ENCODE results near the gene B3GALT6.

Gene B3GALT6

DNA sequence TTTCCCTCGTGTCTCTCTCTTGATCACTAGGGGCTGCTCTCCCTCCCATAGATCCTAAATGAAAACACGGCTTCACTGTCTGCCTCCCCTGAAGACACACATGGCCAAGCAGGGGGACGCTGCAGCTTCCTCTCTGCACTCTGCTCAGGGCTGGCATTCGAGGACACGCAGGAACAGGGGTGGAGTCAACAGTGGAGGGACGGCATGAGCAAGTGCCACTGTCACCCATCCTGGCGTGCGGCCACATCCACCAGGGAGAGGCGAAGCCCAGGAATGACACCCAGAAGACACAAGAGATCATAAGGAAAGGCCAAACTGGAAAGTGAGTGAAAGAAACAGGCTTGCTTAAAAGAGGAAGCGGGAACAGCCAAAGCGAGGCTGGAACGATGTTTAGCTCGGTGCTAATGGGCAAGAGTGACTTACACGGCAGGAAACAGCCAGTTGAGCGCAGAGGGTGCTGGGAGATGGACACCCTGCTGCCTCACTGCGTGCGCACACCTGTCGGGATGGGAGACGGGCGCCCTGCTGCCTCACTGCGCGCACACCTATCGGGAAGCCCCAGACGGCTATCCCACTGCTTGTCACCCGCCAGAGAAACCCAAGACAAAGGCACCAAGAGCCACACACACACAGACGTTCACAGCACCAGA lies 28.0 kb downstream of the B3GALT6 start:
- DNase-seq (ENCODE audit: low read depth in 1 of 2, low spot score in 1 of 2), result no peak

DNA sequence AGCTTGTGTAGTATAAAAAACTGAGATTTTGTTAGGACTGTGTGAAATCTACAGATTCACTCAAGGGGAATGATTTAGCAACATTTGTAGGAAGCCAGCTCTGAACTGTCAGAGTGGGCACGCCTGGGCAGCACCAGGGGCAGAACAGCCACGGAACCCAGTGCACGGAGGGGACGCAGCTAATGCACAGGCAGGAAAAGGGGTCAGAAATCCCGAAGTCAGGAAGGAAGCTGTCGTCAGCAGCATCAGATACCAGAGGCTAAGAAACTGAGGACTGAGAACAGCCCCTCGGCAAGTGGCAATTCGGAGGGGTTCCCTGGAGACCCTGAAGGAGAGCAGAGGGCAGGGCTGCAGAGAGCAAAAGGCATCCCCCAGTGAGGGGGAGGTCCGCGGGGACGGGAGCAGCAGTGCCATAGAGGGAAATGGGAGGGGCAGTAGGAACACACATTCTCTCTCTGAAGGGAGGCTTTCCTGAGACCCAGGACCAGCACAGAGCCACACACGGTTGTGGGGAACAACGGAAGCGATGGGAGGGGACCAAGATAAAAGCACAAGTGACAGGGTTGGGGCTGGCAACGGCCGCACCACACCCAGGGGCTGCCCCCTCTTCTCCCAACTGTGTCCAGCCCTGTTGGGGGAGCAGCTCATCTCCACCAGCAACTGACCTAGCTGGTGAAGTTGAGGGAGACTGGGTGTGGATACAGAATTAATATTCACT lies 29.0 kb downstream of the B3GALT6 start:
- no peak for DNase-seq (ENCODE audit: low read depth in 1 of 2, low spot score in 1 of 2)

DNA sequence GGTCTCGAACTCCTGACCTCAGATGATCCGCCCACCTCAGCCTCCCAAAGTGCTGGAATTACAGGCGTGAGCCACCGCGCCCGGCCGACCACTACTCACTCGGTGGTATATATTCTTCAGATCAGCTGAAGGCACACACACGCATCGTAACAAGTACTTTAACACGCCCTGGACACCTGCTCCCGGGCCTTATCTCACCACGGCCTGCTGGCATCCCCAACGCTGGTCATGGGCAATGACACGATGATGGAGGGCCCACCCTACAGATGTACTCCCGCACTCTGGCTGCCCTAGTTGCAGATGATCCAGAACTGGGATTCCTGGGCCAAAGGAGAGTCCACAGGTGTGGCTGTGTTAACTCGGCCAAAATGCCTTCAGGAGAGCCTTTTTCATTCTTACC lies 30.0 kb downstream of the B3GALT6 start:
- no peak for DNase-seq (ENCODE audit: low read depth in 1 of 2, low spot score in 1 of 2)

DNA sequence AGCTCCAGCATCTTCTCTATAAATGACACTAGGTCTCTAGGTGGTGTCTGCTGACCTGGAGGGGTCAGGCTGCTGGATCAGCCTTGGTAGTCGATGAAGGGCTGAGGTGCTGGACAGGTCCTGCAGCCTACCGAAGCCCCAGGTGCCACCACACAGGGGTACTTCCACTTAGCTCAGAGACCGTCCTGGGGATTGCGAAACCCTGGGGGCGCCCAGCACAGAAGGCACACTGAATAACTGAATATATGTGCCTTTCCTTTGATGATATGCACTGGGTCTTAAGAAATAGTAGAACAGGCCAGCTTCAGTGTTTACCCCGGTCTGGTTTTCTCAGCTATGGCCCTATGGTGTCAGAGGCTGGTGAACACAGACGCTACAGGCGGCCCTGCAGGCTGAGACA lies 30.7 kb downstream of the B3GALT6 start:
- no peak for DNase-seq (ENCODE audit: low read depth in 1 of 2, low spot score in 1 of 2)

DNA sequence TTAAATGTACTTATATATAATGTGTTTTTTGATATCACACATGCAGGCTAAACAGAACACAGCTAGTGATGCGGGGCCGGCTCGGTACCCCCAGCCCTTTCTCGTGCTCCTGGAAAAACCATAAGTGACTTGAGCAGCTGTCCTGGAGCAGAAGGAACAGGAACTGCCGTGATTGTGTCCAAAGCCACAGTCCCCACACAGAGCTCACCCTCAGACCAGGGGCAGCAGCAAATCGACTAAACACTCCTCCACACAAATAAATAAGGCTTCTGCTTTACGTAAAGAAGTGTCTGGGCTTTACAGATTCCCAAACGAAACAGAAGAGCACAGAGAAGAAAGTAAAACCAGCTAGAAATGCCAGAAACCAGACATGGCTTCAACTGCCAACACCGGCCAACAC lies 32.0 kb downstream of the B3GALT6 start:
- DNase-seq (ENCODE audit: low read depth in 1 of 2, low spot score in 1 of 2), result no peak

DNA sequence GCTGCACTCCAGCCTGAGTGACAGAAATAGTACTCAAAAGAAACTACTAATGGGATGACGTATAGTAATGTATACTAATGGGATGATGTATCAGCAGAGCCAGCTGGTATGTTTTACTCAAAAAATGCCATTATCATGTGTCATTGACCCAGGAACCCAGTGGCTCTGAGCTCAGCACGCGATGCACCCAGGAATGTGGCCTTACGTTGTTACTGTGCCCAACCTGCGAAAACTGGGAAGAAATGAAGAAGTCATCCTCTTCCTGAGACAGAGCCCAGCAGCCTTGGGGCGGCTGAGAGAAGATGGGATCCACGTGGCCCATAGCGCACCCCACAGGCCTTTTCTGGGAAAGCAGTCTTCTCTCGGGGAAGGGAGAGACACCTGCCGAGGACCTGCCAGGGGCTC lies 32.8 kb downstream of the B3GALT6 start:
- no peak for DNase-seq (ENCODE audit: low read depth in 1 of 2, low spot score in 1 of 2)

DNA sequence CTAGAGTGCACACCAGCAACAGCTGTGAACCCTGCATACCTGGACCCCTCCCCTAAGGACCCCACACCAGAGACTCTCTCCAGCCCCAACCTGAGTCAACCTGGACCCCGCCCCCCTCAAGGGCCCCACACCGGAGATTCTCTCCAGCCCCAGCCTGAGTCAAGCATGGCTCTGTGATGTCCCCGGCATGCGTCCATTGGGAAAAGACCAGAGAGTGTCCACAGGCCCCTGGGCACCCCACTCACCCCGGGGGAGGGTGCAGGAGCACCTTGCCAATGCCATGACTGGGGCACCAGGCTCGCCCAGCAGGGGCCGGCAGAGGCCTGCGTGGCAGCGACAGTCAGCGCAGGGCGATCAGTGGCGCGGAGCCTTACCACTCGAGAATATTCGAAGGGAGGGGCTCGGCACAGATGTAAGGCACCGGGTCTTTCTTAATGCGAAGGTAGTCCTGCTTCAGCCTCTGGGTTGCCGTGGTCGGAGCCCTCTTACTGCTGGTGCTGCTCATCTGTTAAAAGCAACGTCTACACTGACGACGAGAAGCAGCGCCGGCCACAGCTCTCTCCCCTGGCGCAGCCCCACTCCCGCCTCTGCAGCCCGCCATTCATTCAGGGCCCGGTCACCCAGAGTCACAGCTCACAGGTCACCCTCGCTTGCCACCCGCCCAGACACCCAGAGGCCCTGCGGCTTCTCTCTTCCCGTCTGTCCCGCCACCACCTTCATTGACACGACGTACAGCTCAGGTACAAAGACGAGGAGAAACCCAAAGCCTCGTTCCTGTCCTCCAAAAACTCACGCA lies 35.6 kb downstream of the B3GALT6 start:
- no peak for DNase-seq (ENCODE audit: low read depth in 1 of 2, low spot score in 1 of 2)

DNA sequence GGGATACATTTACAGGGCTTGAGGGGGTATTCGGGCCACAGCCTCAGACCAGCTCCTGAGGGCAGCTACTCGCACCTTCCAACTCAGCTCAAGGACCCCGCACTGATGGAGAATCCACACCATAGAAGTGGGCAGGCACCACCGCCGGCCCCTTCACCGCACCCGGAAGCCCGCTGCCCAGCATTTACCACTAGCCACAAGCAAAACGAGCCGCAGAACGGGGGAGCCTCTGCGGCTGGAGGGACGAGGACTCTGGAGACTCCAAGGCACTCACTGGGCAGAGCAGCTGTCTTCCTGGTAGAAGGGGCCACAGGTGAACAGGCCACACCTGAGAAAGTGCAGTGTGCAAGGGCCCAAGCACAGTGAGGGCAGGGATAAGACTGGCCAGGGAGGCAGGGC lies 36.2 kb downstream of the B3GALT6 start:
- no peak for DNase-seq (ENCODE audit: low read depth in 1 of 2, low spot score in 1 of 2)

DNA sequence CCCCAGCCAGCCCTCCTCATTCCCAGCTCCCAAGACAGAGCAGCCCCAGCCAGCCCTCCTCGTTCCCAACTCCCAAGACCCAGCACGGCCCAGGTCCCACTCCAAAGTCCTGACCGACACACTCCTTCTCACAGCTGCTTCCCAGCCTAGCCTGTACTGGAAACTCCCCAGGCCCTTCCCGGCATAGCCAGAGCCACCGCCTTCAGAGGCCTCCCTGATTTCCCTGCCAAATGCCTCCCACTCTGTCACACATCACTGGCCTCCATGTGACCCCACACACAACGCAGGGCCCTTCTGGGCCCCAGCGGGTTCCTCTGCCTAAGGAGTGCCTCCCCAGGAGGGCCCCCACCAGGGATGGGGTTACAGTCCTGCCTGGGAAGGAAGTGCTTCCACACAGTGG lies 38.8 kb downstream of the B3GALT6 start:
- no peak for DNase-seq (ENCODE audit: low read depth in 1 of 2, low spot score in 1 of 2)

DNA sequence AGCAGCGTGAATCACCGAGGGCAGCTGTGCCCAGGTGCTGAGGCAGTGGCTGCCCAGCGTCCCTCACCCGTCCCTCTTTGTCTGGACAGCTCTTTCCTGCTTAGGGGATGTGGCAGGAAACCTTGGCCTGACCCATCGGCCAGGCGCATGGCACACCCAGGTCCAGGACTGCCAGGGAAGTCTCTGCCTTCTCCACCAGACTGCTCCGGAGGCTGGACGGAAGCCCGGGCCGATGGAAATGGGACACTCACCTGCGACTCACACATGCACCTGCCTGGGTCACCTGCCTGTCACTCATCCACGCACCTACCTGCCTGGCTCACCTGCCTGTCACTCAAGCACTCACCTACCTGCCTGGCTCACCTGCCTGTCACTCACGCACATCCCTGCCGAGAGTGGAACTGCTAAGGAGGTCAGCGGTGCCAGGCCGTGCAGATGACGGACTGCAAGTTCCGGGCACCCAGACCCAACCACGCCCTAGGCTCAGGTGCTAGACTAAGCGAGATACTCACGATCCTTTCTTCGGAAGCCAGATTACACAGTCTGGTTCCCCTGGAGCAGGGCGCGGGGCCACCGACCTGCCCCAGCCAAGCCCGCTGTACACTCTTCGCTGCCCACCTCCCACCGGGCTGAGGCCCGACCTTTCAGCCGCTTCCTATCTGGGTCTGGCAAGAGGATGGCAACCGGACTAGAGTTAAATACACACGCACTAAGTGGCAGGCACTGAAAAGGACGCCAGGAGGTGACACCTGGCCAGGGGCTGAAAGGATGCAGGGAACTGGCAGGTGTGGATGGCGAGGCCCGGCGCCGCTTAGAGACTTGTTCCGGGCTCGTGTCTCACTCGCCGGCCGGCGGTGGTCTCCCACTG lies 40.5 kb downstream of the B3GALT6 start:
- DNase-seq (ENCODE audit: low read depth in 1 of 2, low spot score in 1 of 2), result no peak

DNA sequence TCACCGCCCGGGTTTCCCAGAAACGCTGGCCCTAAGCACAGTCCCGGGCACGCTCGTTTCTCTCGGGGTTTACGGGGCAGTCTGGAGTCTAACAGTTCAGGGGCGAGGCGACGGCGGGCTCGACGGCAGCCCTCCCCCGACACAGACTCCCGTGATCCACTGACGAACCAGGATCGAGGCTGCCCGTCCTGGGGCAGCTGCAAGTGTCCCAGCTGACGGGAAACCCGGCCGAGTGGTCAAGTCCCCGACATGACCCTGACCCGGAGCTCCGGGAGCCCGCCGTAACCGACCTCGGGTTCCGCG lies 41.1 kb downstream of the B3GALT6 start:
- DNase-seq (ENCODE audit: low read depth in 1 of 2, low spot score in 1 of 2), result no peak

DNA sequence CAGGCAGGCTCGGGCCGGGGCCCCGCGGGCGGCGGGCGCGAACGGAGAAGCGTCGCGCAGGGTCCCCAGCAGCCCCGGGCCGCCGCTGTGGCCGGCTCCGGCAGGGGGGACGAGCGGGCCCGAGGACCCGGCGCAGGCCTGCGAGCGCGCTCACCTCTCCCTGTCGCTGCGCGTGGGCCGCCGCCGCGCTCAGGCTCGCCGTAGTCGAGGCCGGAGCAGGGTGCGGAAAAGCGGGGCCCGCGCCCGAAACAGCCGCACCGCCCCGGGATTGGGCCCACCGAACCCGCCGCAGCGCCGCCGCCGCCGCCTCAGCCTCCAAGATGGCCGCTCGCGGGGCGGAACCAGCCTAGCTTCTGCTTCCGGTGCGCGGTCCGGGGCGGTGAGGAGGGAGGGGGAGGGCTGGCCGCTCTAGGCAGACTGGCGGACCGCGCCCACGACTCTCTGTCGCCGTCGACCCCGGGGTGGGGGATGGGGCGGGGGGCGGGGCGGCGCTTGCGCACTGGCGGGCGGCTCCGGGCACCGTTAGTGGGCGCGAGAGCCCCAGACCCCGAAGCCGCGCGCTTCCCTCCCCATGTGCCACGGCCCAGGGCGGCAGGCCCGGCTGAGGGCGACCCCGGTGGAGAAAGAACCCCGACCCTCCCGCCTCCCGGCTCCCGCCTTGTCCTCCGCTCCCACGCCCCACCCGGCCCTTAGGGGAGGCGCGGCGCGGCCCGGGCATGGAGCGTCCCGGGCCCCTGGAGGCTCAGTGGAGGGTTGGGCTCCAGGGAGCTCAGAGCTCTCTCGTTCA lies 41.7 kb downstream of the B3GALT6 start, which contains the start of gene UBE2J2:
UBE2J2 (minus strand) TSS at position 343 of the 787 bp plus-strand sequence. CDS start 5,862 bp downstream, outside the sequence.
- DNase-seq (ENCODE audit: low read depth in 1 of 2, low spot score in 1 of 2), result peak; percentile 87 to 90

DNA sequence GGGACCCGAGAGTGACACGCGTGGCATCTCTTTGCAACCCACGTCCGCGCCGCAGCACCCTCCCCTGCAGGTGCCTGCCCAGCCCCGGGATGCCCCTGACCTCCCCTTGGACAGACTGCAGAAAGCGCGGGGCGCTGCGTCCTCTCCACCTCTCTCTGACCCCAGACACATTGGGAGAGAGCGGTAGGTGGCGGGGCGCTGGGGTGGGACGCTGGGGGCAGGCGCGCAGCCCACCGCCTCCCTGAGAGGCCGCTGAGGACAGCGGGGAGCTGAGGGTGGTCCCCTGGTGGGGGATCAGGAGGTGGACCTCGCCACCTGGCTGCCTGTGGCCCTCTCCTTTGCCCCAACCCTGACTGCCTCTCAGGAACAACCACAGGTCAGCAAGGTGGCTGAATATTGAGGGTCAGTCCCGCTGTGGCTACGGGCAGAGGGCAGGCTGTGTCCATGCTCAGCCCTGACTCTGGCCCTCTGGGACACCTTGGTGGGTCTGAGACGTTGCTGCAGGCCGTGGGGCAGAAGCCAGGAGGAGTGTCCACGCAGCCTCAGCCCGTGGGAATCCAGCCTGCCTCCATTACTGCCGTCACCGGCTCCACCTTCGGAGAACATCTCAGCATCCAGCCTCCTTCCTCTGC lies 42.4 kb downstream of the B3GALT6 start:
- DNase-seq (ENCODE audit: low read depth in 1 of 2, low spot score in 1 of 2), result no peak

DNA sequence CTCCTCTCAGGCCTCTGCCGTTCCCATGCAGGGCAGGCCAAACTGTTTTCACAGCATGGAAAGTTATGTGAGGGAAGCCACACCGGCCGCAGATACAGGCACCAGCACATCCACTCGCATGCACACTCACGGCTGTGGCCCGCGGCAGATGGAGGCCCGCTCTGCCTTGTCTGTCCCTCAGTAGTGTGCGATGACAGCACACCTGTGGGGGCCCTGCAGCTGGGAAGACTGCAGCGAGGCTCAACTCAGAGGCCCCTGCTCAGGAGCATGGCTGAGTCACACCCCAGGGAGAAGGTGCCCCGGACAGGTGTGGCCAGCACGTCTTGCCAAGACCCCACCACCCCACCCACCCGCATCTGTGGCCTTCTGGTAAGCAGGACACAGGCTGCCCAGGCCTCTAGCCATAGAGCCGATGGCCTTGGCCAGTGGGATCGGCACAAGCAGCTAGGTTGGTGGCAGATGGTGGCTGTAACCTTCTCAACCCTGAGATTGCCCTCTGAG lies 42.9 kb downstream of the B3GALT6 start:
- no peak for DNase-seq (ENCODE audit: low read depth in 1 of 2, low spot score in 1 of 2)

DNA sequence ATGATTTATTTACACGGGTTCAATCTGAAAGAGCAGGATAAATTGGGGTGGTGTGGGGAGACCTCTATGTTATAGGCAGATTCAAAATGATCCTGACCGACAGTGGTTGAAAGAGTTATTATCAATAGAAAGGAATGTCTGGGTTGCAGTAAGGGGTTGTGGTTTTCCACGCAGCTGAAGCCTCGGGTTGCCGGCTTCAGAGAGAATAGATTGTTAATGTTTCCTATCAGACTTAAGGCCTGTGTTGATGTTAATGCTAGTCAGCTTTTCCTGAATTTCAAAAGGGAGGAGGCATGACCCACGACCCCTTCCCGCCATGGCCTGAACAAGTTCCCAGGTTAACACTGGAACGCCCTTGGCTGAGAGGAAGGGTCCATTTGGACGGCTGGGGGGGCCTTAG lies 43.8 kb downstream of the B3GALT6 start:
- DNase-seq (ENCODE audit: low read depth in 1 of 2, low spot score in 1 of 2), result no peak

DNA sequence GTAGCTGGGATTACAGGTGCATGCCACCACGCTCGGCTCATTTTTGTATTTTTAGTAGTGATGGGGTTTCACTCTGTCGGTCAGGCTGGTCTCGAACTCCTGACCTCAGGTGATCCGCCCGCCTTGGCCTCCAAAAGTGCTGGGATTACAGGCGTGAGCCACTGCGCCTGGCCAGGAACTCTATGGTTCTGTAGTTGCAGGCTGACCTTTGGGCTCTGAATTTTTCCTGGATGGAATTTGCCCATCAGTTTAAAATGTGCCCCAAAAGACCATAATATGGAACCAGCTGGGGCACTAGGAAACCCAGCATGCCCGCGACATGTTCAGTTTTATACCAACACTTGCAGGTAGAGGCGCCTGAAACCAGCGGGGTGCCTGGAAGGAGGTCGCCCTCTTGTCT lies 46.6 kb downstream of the B3GALT6 start:
- DNase-seq (ENCODE audit: low read depth in 1 of 2, low spot score in 1 of 2), result no peak

DNA sequence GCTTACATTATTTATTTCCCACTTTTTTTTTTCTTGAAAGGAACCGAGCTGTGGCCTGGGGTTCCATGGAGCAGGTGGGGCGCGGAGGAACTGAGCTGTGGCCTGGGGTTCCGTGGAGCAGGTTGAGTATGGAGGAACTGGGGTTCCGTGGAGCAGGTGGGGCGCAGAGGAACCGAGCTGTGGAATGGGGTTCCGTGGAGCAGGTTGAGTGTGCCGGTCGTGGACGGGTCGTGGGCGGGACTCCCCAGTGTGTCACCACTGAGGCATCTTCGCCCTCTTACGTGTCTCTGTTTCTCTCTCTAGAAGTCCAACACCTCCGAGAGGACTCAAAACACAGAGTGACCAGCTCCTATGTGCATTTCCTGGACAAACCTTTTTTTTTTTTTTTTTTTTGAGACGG lies 47.0 kb downstream of the B3GALT6 start:
- no peak for DNase-seq (ENCODE audit: low read depth in 1 of 2, low spot score in 1 of 2)

DNA sequence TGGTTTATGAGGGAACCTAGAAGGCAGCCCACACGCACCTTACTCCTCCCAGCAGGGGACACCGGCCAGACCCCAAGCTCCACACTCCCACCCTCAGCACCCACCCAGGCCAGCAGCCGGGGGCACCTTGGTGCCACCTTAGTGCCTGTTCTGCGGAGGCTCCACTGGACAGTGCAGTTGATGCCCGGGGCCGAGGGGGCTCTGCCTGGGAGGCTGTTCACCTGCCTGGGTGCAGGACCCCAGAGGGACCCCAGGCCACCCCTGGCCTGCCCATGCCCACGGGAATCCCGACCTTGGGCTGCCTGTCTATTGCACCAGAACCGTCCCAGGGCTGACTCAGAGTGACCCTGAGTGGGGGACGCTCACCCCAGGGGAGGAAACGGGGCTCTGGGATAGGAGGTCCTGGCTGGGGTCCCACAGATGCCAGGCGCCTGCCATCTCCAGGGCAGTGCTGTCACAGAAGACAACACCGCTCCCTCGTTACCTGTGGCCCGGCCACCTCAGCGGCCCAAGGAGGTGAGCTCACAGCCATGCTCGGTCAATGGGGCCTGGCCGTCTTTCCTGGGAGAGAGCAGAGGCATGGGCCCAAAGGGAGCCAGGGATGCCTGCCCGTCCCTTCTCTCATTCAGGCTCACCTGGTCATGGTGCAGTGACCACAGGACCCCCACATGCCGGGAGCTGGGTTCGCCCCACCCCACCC lies 48.9 kb downstream of the B3GALT6 start:
- DNase-seq (ENCODE audit: low read depth in 1 of 2, low spot score in 1 of 2), result no peak

All from stimulated activated CD4-positive, alpha-beta T cell treated with anti-CD3 and anti-CD28 coated beads, Interleukin-15, amount 100 ng/mL, for 1 hour (primary cell).